GM20000 (cell line): ENCODE results near the gene FAHD1.

ENCODE experiments used
- DNase-seq: peaks from one replicate; pipeline ENCODE4 v3.0.0; 2012; ENCODE audit warnings: low spot score
- TF ChIP-seq, protein P1 (sequence below): IDR thresholded peaks from 2 replicates; pipeline ENCODE4 v1.5.1; 2012; ENCODE audit warnings: mild to moderate bottlenecking, control low read depth; ENCODE audit errors: extremely low read depth, missing control alignments

Gene FAHD1

DNA sequence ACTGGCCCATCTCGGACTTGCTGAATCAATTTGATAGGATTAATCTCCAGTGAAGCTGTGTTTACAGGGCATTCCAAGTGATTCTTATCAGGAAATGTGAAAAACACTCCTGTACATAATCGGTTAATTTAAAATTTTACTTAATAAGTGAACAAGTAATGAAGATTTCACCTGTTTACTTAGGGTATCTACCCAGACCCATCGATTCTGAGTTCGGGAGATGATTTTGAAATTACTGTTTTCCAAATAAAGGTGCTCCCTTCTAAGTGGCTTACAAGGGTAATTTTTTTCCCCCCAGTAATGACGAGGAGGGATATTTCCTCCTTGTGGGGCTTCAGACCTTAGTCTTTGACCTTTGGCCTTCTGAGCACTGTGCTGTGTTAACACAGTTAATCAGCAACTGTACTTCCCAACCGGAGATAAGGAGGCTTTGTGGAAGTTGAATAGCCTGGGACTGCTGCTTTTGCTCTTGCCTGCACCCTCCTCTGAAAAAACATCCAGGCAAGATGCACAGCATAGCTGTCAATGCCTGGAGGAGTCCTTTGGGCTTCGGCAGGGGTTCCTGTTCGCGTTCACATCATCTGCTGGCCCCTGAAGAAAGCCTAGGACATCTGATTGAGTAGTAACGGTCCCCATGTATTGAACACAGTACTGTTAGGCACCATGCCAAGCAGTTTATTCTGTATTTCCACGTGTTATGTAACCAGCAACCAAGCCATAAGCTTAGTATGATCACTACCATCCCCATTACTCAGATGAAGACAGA, 1.8 kb downstream of the FAHD1 start:
- TF ChIP-seq, protein P1, sequence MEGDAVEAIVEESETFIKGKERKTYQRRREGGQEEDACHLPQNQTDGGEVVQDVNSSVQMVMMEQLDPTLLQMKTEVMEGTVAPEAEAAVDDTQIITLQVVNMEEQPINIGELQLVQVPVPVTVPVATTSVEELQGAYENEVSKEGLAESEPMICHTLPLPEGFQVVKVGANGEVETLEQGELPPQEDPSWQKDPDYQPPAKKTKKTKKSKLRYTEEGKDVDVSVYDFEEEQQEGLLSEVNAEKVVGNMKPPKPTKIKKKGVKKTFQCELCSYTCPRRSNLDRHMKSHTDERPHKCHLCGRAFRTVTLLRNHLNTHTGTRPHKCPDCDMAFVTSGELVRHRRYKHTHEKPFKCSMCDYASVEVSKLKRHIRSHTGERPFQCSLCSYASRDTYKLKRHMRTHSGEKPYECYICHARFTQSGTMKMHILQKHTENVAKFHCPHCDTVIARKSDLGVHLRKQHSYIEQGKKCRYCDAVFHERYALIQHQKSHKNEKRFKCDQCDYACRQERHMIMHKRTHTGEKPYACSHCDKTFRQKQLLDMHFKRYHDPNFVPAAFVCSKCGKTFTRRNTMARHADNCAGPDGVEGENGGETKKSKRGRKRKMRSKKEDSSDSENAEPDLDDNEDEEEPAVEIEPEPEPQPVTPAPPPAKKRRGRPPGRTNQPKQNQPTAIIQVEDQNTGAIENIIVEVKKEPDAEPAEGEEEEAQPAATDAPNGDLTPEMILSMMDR: no peak
- DNase-seq: no peak

DNA sequence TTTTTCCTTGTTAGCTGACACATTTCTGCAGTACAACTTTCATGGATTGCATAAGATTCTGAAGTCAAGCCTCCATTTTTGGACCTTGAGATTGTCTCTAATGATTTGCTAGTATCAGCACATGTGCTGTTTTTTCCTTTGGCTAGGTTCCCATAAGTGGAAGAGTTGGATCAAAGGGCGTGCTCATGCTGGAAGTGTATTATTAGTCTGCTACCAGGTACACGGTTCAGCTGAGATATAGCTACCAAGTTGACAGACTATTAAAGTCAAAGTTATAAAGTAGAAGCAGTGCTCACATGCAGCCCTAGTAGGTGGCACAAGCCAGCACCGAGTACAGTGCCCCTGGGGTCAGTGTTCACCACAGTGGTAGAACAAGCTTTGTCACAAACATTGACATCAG, 3.2 kb downstream of the FAHD1 start:
- DNase-seq: no peak
- TF ChIP-seq, protein P1: no peak

DNA sequence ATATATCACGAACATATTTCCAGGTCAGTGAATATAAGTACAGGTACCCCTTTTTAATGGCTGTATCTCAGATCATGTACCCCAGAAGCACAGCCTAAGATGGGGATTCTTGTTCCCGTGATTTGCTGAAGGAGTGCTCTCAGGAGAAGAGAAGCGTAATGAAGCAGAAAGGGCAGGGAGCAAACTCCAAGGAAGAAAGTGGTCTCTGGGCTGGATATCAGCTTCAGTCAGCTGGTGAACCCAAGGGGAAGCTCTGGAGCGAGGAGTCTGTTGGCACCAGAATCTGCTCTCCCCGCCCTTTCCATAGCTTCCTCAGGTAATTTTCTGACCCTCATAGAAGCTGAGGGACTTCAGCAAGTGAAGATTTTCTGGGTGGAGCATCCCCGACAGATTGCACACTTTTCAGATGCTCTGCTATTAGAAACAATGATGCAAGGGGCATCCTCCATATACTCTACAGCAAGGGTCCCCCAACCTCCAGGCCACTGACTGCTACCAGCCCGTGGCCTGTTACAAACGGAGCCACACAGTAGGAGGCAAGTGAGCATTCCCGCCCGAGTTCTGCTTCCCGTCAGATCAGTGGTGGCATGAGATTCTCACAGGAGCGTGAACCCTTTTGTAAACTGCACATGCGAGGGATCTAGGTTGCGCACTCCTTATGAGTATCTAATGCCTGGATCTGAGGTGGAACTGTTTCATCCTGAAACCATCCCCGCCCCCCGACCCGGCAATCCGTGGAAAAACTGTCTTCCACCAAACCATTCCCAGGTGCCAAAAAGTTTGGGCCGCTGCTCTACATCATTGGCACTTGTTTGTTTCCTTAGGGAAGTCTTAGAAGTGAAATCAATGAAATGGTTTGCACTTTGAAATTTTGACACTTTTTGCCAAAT, 4.4 kb downstream of the FAHD1 start:
- DNase-seq: no peak

DNA sequence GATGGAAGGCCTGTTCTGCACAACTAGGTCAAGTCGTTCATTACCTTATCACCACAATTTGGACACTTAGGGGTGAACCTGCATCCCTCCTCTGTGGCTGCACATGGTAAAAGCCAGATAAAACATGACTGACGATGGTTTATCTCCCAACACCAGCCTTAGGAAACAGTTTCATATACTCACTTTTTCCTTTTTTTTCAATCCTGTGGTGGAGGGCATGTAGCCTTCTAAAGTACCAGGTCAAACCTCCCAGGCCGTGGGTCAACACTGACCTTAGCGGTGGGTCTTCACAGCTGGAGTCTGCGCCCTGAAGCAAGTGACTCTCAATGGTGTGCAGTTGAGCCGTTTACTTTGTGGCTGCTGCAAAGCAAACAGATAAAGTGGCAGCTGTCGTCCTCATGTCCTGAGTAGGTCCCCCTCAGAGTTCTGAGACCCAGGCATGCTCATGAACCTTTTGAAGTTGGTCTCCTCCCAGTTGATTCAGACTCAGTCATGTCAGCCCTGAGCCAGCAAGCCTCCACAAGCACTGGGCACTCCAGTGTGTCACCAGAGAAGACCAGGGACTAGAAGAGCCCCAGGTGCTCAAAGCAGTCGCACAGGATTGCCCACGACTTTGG, 5.9 kb downstream of the FAHD1 start:
- DNase-seq: no peak
- TF ChIP-seq, protein P1: no peak

More for the DNA sequence above, 4.4 kb downstream of the FAHD1 start:
- TF ChIP-seq, protein P1: no peak

DNA sequence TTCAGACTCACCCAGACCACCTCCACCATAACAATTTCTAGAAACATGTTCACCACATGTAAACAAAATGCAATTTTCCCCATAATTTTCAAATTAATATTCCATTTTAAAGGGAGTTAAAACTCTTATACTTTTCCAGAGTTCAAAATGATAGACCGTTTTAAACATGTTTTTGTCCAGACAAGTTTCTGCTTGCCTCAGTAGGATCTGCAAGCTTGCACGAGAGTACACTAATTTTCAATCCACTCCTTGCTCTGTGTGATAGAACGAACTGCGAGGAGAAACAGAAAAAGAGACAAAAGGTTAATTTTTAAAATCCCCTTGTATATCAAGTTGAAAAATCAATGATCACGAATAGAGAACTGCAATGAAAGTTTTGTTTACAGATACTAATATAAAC, 7.1 kb downstream of the FAHD1 start:
- TF ChIP-seq, protein P1: no peak
- no peak for DNase-seq

DNA sequence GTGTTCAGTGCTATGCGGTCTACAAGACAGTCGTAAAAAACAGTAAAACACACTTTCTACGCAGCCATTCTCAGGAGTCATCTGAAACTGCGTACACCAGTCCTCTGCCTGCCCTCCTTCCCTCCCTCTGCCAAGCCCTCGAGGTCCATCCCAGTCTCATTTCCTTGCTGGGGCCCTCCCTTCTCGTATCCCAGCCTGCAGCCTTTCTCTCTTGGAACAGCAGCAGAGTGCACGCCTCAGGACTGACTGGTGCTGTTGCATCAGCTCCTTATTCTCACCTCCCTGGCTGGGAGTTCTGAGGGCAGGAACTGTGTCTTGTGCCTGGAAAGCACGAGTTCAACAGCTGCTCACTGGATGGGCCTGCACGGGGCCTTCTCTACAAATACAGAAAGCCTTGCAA, 12.5 kb downstream of the FAHD1 start:
- no peak for DNase-seq
- TF ChIP-seq, protein P1: no peak

DNA sequence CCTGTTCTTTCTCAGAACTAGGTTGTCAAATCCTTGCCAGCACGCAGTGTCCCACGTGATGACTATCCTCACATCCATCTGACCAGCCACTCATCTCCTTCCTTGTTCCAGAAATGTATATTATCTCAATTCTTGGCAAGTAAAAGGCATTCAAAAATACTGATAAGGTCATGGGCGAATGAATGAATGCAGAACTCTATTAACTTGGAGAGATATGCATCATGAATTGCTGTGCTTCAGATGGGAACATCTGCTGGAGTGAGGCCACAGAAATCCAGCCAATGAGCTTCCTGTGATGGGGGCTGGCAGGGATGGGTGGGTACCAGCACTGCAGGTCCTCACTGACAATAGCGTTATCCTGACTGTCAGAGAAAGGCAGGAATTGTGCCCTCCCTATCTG, 19.0 kb downstream of the FAHD1 start:
- TF ChIP-seq, protein P1: no peak
- no peak for DNase-seq
